Activated CD8-positive, alpha-beta T cell treated with anti-CD3 and anti-CD28 coated beads, Interleukin-2, amount 10 ng/mL, durations not matched to agents 7 days and 5 days (primary cell): ENCODE data around the gene BEST2. TPM values are rescaled to one million over a fixed set of nuclear protein-coding genes. Genes with fewer than 3 reads are reported as not detected.

Source experiments
- ATAC-seq: fragments of 150-1000 bp; cut with Tn5 transposase; one replicate; pipeline ENCODE4 v1.10.0; 2021; ENCODE audit warnings: moderate library complexity
- CTCF ChIA-PET: fragments of 350-600 bp; sonication (Branson Sonifier 250); formaldehyde crosslinking; loops from one replicate; lab custom pipeline; 2021; ENCODE audit warnings: antibody characterized with exemption; lab: Charles Lee
- POLR2A ChIA-PET: fragments of 350-600 bp; sonication (Branson Sonifier 250); formaldehyde crosslinking; loops from one replicate; lab custom pipeline; 2021; ENCODE audit warnings: antibody characterized with exemption; lab: Charles Lee
- DNase-seq: peaks from one replicate; pipeline ENCODE4 v3.0.0-alpha.2; 2020
- H3K27ac Mint-ChIP-seq: one replicate; pipeline ENCODE4 v1.8.0; 2021; ENCODE audit warnings: mild to moderate bottlenecking, mixed read lengths
- H3K27me3 Mint-ChIP-seq: one replicate; pipeline ENCODE4 v1.8.0; 2021; ENCODE audit warnings: low read depth, mixed read lengths
- H3K36me3 Mint-ChIP-seq: one replicate; pipeline ENCODE4 v1.8.0; 2021; ENCODE audit warnings: low read depth, mixed read lengths
- H3K4me1 Mint-ChIP-seq: one replicate; pipeline ENCODE4 v1.8.0; 2021; ENCODE audit warnings: low read depth, mixed read lengths
- H3K4me3 Mint-ChIP-seq: one replicate; pipeline ENCODE4 v1.8.0; 2021; ENCODE audit warnings: mild to moderate bottlenecking, mixed read lengths
- H3K9me3 Mint-ChIP-seq: one replicate; pipeline ENCODE4 v1.8.0; 2022; ENCODE audit warnings: mixed read lengths; ENCODE audit not compliant: insufficient read depth
- microRNA-seq: library from miRNA; unstranded; fragments of <30 nt; microRNA quantifications from one replicate; pipeline ENCODE4 v1.2.0, GENCODE V29; 2022
- total RNA-seq, 2 experiments: library from RNA; stranded (reverse); gene quantifications; one replicate each; pipeline ENCODE4 v1.2.3, GENCODE V29; 2021

The BEST2 gene
- total RNA-seq, 2 experiments from 2014 or later = not detected

DNA sequence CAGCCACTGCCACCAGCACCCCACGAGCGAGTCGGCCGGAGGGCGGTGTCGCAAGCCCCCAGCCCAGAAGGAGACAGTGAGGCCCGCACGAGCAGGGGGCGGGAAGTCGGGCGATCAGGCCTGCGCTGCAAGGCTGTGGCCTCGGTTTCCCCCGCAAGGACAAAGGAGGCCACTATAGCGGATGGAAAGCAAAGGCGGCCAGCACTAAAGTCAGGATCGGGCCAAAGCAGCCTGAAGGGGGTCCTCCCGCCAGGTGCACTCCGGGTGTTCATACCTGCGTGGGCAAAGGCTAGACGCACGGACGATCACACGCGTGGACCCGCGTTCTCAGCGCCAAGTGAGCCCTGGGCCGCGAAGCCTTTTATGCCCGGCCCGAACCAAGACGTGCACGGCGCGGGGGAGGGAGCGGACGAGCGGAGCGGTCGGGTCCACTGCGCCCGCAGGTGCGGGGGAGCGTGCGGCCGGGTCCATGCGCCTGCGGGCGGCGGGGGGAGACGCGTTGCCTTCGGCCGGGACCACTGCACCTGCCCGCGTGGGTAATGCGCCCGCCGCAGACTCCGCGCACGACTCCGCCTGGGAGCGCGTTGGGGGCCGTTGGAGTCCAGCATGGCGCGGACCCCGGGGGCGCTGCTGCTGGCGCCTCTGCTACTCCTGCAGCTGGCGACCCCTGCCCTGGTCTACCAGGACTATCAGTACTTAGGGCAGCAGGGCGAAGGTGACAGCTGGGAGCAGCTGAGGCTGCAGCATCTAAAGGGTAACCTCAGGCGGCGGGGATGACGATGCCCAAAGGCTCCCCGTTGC is 50.1 kb downstream of the BEST2 start, which contains the start of the genes PRDX2 and THSD8:
PRDX2 (minus strand) TSS at position 335 of the 801 bp plus-strand sequence. CDS start 539 bp downstream, outside the sequence.
THSD8 (plus strand) TSS at position 604 of the 801 bp plus-strand sequence; CDS start at position 607, 3 bp downstream.
- ATAC-seq (peak; percentile 64), DNase-seq (peak; percentile 84)
- Mint-ChIP-seq H3K4me1 (peaks cover 32% of the 10 kb centered on the region), H3K4me3 (peak within 1 kb of the TSS; percentile 89), H3K36me3 (peaks cover 10% of the 10 kb centered on the region), H3K9me3 (no peaks in the 10 kb centered on the region), H3K27me3 (no peaks in the 10 kb centered on the region), H3K27ac (peak within 1 kb of the TSS; percentile 81)
- ChIA-PET POLR2A (interaction anchor here (0.9 to 4.2 kb wide), 4 partner anchors 10 to 68 kb away, joined by 3 to 34 read pairs (median 4); partner anchors contain the start of gene JUNB), CTCF (interaction anchor here (0.8 to 11.4 kb wide), 12 partner anchors 10 to 164 kb away, joined by 3 to 390 read pairs (median 6); partner anchors contain the start of genes HOOK2 and JUNB)

DNA sequence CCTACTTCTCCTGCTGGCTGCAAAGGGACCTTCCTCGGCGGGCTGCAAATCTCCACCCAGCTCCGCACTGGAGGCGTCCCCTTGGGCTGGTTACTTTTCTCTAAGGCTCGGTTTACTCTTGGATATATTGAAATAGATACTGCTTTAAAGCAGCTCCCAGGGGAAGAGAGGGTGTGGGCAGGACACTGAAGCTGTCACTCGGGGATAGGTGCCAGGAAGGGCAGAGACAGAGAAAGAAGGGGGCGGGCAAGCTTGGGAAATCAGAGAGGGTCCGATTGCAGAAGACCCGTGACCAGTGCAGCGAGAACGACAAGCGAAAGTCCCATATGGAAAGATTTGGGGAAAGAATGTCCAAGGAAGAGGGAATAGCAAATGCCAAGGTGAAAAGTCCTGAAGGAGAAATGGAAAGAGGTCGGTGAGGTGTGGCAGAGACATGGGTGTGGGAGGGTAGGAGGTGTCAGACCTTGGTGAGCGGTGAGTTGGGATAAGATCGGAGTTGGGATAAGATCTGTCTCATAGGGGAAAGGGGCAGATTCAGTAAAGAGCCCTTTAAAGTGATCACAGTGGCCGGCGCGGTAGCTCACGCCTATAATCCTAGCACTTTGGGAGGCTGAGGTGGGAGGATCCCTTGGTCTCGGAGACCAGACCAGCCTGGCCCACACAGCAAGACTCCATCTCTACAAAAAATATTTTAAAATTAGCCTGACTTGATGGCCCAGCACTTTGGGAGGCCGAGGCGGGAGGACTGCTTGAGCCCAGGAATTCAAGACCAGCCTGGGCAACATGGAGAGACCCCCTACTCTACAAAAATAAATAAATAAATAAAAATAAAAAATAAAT is 50.9 kb downstream of the BEST2 start:
- ATAC-seq (no peak), DNase-seq (no peak)
- POLR2A ChIA-PET = interaction anchor here (0.9 to 4.2 kb wide), 3 partner anchors 11 to 106 kb away, joined by 3 to 34 read pairs (median 3); partner anchors contain the start of genes FBXW9 and JUNB
- Mint-ChIP-seq H3K9me3 (no peaks in the 10 kb centered on the region), H3K36me3 (peaks cover 13% of the 10 kb centered on the region), H3K4me1 (peaks cover 39% of the 10 kb centered on the region), H3K27ac (peak overlapping the region; percentile 54), H3K4me3 (peak overlapping the region; percentile 89), H3K27me3 (no peaks in the 10 kb centered on the region)
- CTCF ChIA-PET = interaction anchor here (0.6 to 2.7 kb wide), 13 partner anchors 10 to 163 kb away, joined by 3 to 15 read pairs (median 5); partner anchors contain the start of gene JUNB

DNA sequence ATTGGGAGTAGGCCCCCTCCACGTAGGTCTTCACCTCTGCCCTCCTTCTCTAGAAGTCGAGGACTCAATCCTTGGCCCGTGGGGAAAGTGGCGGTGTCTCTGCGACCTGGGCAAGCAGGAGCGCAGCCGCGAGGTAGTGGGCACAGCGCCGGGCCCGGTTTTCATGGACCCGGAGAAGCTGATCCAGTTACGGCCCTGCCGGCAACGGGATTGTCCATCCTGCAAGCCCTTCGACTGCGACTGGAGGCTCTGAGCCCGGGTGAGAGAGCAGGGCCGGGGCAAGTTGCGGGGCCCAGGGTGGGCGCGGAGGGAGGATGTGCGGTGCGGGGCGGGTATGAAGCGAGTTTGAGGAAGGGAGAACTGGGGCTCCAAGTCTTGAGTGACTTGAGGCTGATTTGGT is 52.5 kb downstream of the BEST2 start:
- no peak for DNase-seq
- Mint-ChIP-seq H3K27me3 (no peaks in the 10 kb centered on the region), H3K4me3 (no peak overlapping the region), H3K4me1 (peaks cover 43% of the 10 kb centered on the region), H3K9me3 (no peaks in the 10 kb centered on the region), H3K36me3 (peaks cover 17% of the 10 kb centered on the region), H3K27ac (no peak overlapping the region)
- ChIA-PET POLR2A (interaction anchor here (4.2 kb wide), 1 partner anchor 12 kb away, joined by 34 read pairs; the partner anchor contains the start of gene JUNB), CTCF (interaction anchor here (1.9 to 2.7 kb wide), 3 partner anchors 26 to 47 kb away, joined by 7 to 15 read pairs (median 9); no protein-coding TSS in a partner anchor)
- no peak for ATAC-seq

DNA sequence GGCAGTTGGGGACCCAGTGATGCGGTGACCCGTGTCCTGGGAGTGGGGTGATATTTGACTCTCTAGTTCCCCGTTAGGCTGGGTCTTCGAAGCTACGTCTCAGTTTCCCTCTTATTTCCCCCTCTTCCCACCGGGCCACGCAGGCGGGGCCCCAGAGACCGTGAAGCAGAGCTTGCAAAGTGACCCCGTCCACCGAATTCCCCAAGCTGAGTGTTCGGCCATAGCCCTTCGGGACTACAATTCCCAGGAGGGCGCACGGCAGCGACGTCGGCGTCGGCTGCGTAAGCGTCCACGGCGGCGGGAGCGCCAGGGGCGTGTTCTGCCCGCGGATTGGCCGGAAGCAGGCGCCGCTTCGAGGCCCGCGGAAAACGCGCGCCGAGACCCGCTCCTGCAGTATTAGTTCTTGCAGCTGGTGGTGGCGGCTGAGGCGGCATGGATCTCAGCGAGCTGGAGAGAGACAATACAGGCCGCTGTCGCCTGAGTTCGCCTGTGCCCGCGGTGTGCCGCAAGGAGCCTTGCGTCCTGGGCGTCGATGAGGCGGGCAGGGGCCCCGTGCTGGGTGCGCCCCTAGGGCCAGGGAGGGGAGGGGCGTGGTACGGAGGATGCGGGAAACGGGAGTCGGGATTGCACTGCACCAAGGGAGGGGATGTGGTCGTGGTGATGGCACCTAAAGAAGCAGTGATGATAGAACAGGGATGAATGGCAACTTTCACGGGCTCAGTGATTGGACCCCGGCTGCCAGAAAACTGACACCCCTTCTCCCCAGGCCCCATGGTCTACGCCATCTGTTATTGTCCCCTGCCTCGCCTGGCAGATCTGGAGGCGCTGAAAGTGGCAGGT is 54.9 kb downstream of the BEST2 start, which contains the start of gene RNASEH2A:
RNASEH2A (plus strand) TSS at position 343 of the 840 bp plus-strand sequence; CDS start at position 433, 90 bp downstream.
- Mint-ChIP-seq H3K4me1 (peaks cover 28% of the 10 kb centered on the region), H3K27ac (peak within 1 kb of the TSS; percentile 95), H3K36me3 (peaks cover 17% of the 10 kb centered on the region), H3K4me3 (peak within 1 kb of the TSS; percentile 97), H3K9me3 (no peaks in the 10 kb centered on the region), H3K27me3 (no peaks in the 10 kb centered on the region)
- peak; percentile 89 for ATAC-seq
- peak; percentile 92 for DNase-seq
- ChIA-PET CTCF (interaction anchor here (1.0 to 2.4 kb wide), 6 partner anchors 11 to 78 kb away, joined by 3 to 15 read pairs (median 5); no protein-coding TSS in a partner anchor), POLR2A (interaction anchor here (0.8 to 1.3 kb wide), 3 partner anchors 8 to 31 kb away, joined by 3 to 15 read pairs (median 3); partner anchors contain the start of gene JUNB)

Small RNAs within 50 kb of the gene (microRNA-seq; reads per million reads assigned to microRNA genes)
- not detected for gene MIR5684

Other genes starting within 250 kb of the BEST2 start
- gene ZNF564, start 200.3 kb upstream of the BEST2 start, total RNA-seq = 10 to 100 TPM; 10.3 to 10.5 TPM
- 10 to 100 TPM; 16.2 to 16.5 TPM for gene ZNF490, start 141.0 kb upstream of the BEST2 start, total RNA-seq
- 10 to 100 TPM; 26.6 to 29.4 TPM for gene ZNF791, start 140.9 kb upstream of the BEST2 start, total RNA-seq
- 100 to 1,000 TPM in 1 of 2 experiments, 10 to 100 TPM in 1; 95.5 to 102 TPM for gene MAN2B1, start 85.0 kb upstream of the BEST2 start, total RNA-seq
- 10 to 100 TPM; 16.4 to 19.4 TPM for gene WDR83, start 85.0 kb upstream of the BEST2 start, total RNA-seq
- 100 to 1,000 TPM; 109 to 121 TPM for gene DHPS, start 69.9 kb upstream of the BEST2 start, total RNA-seq
- gene GNG14, start 63.8 kb upstream of the BEST2 start, total RNA-seq = not detected
- gene FBXW9, start 55.2 kb upstream of the BEST2 start, total RNA-seq = 1 to 10 TPM; 6.0 to 6.1 TPM
- 10 to 100 TPM; 84.3 to 93.1 TPM for gene TNPO2, start 27.9 kb upstream of the BEST2 start, total RNA-seq
- 100 to 1,000 TPM; 206 to 228 TPM for gene TRIR, start 17.1 kb upstream of the BEST2 start, total RNA-seq
- 10 to 100 TPM; 66.8 to 71.5 TPM for gene GET3, start 14.3 kb upstream of the BEST2 start, total RNA-seq
- 10 to 100 TPM; 14.4 to 16.9 TPM for gene HOOK2, start 23.8 kb downstream of the BEST2 start, total RNA-seq
- 10 to 100 TPM; 90.4 to 92.9 TPM for gene JUNB, start 39.7 kb downstream of the BEST2 start, total RNA-seq
- 100 to 1,000 TPM; 250 to 267 TPM for gene PRDX2, start 50.0 kb downstream of the BEST2 start, total RNA-seq
- gene THSD8, start 50.3 kb downstream of the BEST2 start, total RNA-seq = 10 to 100 TPM; 17.7 to 30.9 TPM
- gene RNASEH2A, start 54.8 kb downstream of the BEST2 start, total RNA-seq = 10 to 100 TPM; 49.2 to 64.0 TPM
- not detected for gene RTBDN, start 82.8 kb downstream of the BEST2 start, total RNA-seq
- 1 to 10 TPM in 1 of 2 experiments, under 1 TPM in 1; 0.89 to 1.3 TPM for gene MAST1, start 86.7 kb downstream of the BEST2 start, total RNA-seq
- 10 to 100 TPM; 26.1 to 27.4 TPM for gene DNASE2, start 129.7 kb downstream of the BEST2 start, total RNA-seq
- under 1 TPM in 1 of 2 experiments, not detected in 1; 0.21 TPM for gene KLF1, start 135.4 kb downstream of the BEST2 start, total RNA-seq
- gene GCDH, start 139.4 kb downstream of the BEST2 start, total RNA-seq = 10 to 100 TPM; 39.5 to 42.5 TPM
- 1 to 10 TPM; 3.4 to 3.9 TPM for gene SYCE2, start 167.5 kb downstream of the BEST2 start, total RNA-seq
- gene FARSA, start 181.9 kb downstream of the BEST2 start, total RNA-seq = 100 to 1,000 TPM in 1 of 2 experiments, 10 to 100 TPM in 1; 98.8 to 106 TPM
- gene CALR, start 186.8 kb downstream of the BEST2 start, total RNA-seq = 100 to 1,000 TPM; 875 to 886 TPM
- 100 to 1,000 TPM; 138 to 140 TPM for gene RAD23A, start 194.1 kb downstream of the BEST2 start, total RNA-seq
- 10 to 100 TPM; 23.4 to 25.4 TPM for gene GADD45GIP1, start 205.4 kb downstream of the BEST2 start, total RNA-seq
- under 1 TPM; 0.21 to 0.34 TPM for gene DAND5, start 217.8 kb downstream of the BEST2 start, total RNA-seq
- 1 to 10 TPM in 1 of 2 experiments, under 1 TPM in 1; 0.40 to 1.4 TPM for gene NFIX, start 243.7 kb downstream of the BEST2 start, total RNA-seq